K562 (cell line): ENCODE data around the gene SNCB. TPM values are rescaled to one million over a fixed set of nuclear protein-coding genes. Genes with fewer than 3 reads are reported as not detected.
A peak's percentile ranks its signal among the peaks of the same experiment; 100 is the strongest.

Source experiments
- CEBPG ChIP-seq, 3 experiments: fragments of 200-800 bp in 1 of 3; sonication (Bioruptor generic) in 1 of 3; sonication (generic) in 1 of 3; formaldehyde crosslinking in 1 of 3; IDR thresholded peaks in 2 of 3; conservative IDR thresholded peaks in 1 of 3; 2 replicates each; pipeline versions ENCODE4 v1.6.1 to v1.8.0; 2016 to 2022; ENCODE audit warnings: missing compliant biosample characterization in 2 of 3, missing genetic modification characterization in 2 of 3, mild to moderate bottlenecking in 1 of 3, missing genetic modification reagents in 1 of 3
- CTBP1 ChIP-seq: fragments of 450-650 bp; IDR thresholded peaks from 2 replicates; pipeline ENCODE4 v1.6.1; 2016; ENCODE audit warnings: borderline replicate concordance
- CXXC5 ChIP-seq: fragments of 250-450 bp; sonication (Bioruptor Pico); IDR thresholded peaks from 2 replicates; pipeline ENCODE4 v1.8.0; 2022; ENCODE audit warnings: inconsistent platforms, mild to moderate bottlenecking, moderate library complexity
- KHSRP ChIP-seq: fragments of 450-650 bp; IDR thresholded peaks from 2 replicates; pipeline ENCODE4 v1.6.1; 2017
- NR3C1 ChIP-seq: sonication (generic); formaldehyde crosslinking; IDR thresholded peaks from 2 replicates; pipeline ENCODE4 v1.8.1; 2022; ENCODE audit warnings: missing genetic modification reagents
- PCBP1 ChIP-seq: fragments of 200-400 bp; formaldehyde crosslinking; IDR thresholded peaks from 2 replicates; pipeline ENCODE4 v1.6.1; 2018; ENCODE audit warnings: mild to moderate bottlenecking, low read depth, low read length; ENCODE audit not compliant: poor library complexity, severe bottlenecking
- RNF2 ChIP-seq: sonication (generic); IDR thresholded peaks from 2 replicates; pipeline ENCODE4 v1.6.1; 2016
- STAT5A ChIP-seq: IDR thresholded peaks from 2 replicates; pipeline ENCODE4 v1.6.1; 2012; ENCODE audit warnings: low read length, inconsistent platforms, borderline replicate concordance
- polyA plus RNA-seq, 8 experiments: library from polyadenylated mRNA; depleted of rRNA in 4 of 8; stranded (reverse) in 5 of 8; unstranded in 3 of 8; fragments of >200 nt; fragmentation: Nextera tagmentation in 2 of 8; fragmentation: Illumina TruSeq in 1 of 8; extraction: Ambion mirVana in 2 of 8; extraction: Trizol in 1 of 8; gene quantifications; 2 replicates each; pipeline versions ENCODE4 v1.2.1 to v1.2.3, GENCODE V29; 2011 to 2014; ENCODE audit warnings: inconsistent platforms in 1 of 8, missing spikeins in 1 of 8
- total RNA-seq, 7 experiments: library from RNA; depleted of rRNA in 6 of 7; stranded (reverse); fragments of >200 nt in 6 of 7; fragmentation: Illumina TruSeq in 2 of 7; extraction: Trizol in 2 of 7; gene quantifications; 2 replicates each; pipeline versions ENCODE4 v1.2.1 to v1.2.3, GENCODE V29; 2011 to 2021; ENCODE audit warnings: low replicate concordance in 1 of 7
- TF ChIP-seq, protein P1 (sequence below), 2 experiments: fragments of 450-650 bp; formaldehyde crosslinking in 1 of 2; IDR thresholded peaks; 2 replicates each; pipeline versions ENCODE4 v1.4.0 to v1.6.1; 2014 to 2020; ENCODE audit warnings: mild to moderate bottlenecking in 2 of 2, borderline replicate concordance in 1 of 2, low read depth in 1 of 2
- TF ChIP-seq, protein P2 (sequence below): sonication (generic); formaldehyde crosslinking; IDR thresholded peaks from 2 replicates; pipeline ENCODE4 v1.8.0; 2022; ENCODE audit warnings: missing genetic modification reagents, mild to moderate bottlenecking, moderate library complexity, borderline replicate concordance
- TF ChIP-seq, protein P3 (sequence below), 2 experiments: fragments of 150-350 bp in 1 of 2; IDR thresholded peaks; 2 replicates each; pipeline ENCODE4 v1.6.1; 2012 to 2016; ENCODE audit warnings: low read depth in 2 of 2, low read length in 2 of 2, mild to moderate bottlenecking in 1 of 2, moderate library complexity in 1 of 2
- TF ChIP-seq, protein P4 (sequence below): fragments of 150-350 bp; conservative IDR thresholded peaks from 2 replicates; pipeline ENCODE4 v1.6.1; 2014; ENCODE audit warnings: low read length

Gene SNCB
- total and polyA plus RNA-seq, 9 of the 15 experiments (the other 6 are each of a cell fraction or from before 2014, with no cell fraction given), result not detected

DNA sequence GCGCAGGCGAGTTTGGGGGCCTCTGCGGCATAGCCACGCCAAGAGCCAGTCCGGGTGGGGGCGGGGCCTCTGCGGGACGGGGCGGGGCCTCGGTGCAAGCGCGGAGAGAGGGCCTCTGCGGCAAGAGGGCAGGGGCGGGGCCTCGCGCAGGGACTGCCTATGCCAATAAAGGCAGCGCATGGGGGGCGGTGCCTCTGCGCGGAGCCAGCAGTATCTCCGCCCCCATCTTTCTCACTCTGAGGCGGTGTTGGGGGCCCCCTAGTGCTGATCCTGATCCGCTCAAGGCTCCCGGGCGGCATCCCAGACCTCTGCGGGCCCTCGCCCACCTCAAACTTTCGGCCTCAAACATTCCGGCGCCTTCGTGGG is 11.1 kb downstream of the SNCB start (continued):
- TF ChIP-seq, protein P1, sequence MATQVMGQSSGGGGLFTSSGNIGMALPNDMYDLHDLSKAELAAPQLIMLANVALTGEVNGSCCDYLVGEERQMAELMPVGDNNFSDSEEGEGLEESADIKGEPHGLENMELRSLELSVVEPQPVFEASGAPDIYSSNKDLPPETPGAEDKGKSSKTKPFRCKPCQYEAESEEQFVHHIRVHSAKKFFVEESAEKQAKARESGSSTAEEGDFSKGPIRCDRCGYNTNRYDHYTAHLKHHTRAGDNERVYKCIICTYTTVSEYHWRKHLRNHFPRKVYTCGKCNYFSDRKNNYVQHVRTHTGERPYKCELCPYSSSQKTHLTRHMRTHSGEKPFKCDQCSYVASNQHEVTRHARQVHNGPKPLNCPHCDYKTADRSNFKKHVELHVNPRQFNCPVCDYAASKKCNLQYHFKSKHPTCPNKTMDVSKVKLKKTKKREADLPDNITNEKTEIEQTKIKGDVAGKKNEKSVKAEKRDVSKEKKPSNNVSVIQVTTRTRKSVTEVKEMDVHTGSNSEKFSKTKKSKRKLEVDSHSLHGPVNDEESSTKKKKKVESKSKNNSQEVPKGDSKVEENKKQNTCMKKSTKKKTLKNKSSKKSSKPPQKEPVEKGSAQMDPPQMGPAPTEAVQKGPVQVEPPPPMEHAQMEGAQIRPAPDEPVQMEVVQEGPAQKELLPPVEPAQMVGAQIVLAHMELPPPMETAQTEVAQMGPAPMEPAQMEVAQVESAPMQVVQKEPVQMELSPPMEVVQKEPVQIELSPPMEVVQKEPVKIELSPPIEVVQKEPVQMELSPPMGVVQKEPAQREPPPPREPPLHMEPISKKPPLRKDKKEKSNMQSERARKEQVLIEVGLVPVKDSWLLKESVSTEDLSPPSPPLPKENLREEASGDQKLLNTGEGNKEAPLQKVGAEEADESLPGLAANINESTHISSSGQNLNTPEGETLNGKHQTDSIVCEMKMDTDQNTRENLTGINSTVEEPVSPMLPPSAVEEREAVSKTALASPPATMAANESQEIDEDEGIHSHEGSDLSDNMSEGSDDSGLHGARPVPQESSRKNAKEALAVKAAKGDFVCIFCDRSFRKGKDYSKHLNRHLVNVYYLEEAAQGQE (IDR thresholded peaks at IDR 0.05; ENCODE audit: borderline replicate concordance), result peak; percentile 75
- TF ChIP-seq, protein P1 (CRISPR knock-in tag; IDR thresholded peaks at IDR 0.05; ENCODE audit: low read depth), result no peak
- TF ChIP-seq NR3C1 (CRISPR knock-in tag) (no peak), STAT5A (no peak), CTBP1 (0 out of 2 replicates have a peak, but pooled peaks have one; percentile 34), CEBPG (CRISPR knock-in tag; IDR thresholded peaks at IDR 0.05) (no peak), CEBPG (tag; conservative IDR thresholded peaks at IDR 0.05 in 1 of 2, IDR thresholded peaks at IDR 0.05 in 1 of 2) (no peak), KHSRP (no peak), PCBP1 (no peak), RNF2 (no peak), CXXC5 (peak; percentile 66)
- TF ChIP-seq, protein P2, sequence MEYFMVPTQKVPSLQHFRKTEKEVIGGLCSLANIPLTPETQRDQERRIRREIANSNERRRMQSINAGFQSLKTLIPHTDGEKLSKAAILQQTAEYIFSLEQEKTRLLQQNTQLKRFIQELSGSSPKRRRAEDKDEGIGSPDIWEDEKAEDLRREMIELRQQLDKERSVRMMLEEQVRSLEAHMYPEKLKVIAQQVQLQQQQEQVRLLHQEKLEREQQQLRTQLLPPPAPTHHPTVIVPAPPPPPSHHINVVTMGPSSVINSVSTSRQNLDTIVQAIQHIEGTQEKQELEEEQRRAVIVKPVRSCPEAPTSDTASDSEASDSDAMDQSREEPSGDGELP (CRISPR knock-in tag), result peak; percentile 34; the same call in 1 of the 2 replicates
- TF ChIP-seq, protein P3, sequence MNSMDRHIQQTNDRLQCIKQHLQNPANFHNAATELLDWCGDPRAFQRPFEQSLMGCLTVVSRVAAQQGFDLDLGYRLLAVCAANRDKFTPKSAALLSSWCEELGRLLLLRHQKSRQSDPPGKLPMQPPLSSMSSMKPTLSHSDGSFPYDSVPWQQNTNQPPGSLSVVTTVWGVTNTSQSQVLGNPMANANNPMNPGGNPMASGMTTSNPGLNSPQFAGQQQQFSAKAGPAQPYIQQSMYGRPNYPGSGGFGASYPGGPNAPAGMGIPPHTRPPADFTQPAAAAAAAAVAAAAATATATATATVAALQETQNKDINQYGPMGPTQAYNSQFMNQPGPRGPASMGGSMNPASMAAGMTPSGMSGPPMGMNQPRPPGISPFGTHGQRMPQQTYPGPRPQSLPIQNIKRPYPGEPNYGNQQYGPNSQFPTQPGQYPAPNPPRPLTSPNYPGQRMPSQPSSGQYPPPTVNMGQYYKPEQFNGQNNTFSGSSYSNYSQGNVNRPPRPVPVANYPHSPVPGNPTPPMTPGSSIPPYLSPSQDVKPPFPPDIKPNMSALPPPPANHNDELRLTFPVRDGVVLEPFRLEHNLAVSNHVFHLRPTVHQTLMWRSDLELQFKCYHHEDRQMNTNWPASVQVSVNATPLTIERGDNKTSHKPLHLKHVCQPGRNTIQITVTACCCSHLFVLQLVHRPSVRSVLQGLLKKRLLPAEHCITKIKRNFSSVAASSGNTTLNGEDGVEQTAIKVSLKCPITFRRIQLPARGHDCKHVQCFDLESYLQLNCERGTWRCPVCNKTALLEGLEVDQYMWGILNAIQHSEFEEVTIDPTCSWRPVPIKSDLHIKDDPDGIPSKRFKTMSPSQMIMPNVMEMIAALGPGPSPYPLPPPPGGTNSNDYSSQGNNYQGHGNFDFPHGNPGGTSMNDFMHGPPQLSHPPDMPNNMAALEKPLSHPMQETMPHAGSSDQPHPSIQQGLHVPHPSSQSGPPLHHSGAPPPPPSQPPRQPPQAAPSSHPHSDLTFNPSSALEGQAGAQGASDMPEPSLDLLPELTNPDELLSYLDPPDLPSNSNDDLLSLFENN (IDR thresholded peaks at IDR 0.05; ENCODE audit: low read depth in 2 of 2, low read length in 2 of 2), result no peak
- TF ChIP-seq, protein P4, sequence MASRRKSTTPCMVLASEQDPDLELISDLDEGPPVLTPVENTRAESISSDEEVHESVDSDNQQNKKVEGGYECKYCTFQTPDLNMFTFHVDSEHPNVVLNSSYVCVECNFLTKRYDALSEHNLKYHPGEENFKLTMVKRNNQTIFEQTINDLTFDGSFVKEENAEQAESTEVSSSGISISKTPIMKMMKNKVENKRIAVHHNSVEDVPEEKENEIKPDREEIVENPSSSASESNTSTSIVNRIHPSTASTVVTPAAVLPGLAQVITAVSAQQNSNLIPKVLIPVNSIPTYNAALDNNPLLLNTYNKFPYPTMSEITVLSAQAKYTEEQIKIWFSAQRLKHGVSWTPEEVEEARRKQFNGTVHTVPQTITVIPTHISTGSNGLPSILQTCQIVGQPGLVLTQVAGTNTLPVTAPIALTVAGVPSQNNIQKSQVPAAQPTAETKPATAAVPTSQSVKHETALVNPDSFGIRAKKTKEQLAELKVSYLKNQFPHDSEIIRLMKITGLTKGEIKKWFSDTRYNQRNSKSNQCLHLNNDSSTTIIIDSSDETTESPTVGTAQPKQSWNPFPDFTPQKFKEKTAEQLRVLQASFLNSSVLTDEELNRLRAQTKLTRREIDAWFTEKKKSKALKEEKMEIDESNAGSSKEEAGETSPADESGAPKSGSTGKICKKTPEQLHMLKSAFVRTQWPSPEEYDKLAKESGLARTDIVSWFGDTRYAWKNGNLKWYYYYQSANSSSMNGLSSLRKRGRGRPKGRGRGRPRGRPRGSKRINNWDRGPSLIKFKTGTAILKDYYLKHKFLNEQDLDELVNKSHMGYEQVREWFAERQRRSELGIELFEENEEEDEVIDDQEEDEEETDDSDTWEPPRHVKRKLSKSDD, result no peak
